Activated CD4-positive, CD25-positive, alpha-beta regulatory T cell treated with anti-CD3 and anti-CD28 coated beads, Interleukin-2, amount 50 U/mL, for 24 hours (primary cell): ENCODE data around the gene AMBN.

ENCODE experiments used
- ATAC-seq, 2 donors: fragments of 150-1000 bp; cut with Tn5 transposase; one replicate each; pipeline ENCODE4 v1.10.0; 2021; ENCODE audit warnings: mild to moderate bottlenecking in 1 of 2, moderate library complexity in 1 of 2

AMBN gene, protein sequence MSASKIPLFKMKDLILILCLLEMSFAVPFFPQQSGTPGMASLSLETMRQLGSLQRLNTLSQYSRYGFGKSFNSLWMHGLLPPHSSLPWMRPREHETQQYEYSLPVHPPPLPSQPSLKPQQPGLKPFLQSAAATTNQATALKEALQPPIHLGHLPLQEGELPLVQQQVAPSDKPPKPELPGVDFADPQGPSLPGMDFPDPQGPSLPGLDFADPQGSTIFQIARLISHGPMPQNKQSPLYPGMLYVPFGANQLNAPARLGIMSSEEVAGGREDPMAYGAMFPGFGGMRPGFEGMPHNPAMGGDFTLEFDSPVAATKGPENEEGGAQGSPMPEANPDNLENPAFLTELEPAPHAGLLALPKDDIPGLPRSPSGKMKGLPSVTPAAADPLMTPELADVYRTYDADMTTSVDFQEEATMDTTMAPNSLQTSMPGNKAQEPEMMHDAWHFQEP

DNA sequence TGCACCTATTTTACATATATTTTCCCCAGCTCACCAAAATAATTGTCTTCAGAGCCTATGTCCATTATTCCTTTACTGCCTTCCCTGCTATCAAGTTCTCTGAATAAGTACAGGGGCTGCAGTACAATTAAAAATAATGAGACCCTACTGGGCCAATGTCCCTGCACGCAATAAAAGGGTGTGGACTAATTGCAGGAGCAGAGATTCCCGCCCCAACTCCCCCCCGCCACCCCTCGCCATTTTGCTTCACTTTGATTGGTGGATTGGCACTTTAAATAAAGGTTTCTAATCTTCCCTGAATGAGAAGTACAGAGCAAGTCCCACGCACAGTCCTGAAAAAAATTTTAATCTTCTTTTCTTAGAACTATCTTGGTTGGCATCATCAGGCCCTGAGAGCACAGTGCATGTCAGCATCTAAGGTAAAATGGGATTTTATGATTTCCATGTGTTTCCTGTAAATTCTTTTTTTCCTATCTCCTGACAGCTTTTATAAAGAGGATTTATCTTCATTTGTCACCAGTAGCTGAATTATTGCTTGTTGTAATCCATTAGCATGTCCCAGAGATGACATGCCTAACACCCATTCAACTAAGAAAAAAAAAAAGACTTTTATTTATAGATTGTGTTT is at the start of gene AMBN:
AMBN (plus strand) TSS at position 302 of the 628 bp plus-strand sequence; CDS start at position 405, 103 bp downstream.
- no peak for ATAC-seq

DNA sequence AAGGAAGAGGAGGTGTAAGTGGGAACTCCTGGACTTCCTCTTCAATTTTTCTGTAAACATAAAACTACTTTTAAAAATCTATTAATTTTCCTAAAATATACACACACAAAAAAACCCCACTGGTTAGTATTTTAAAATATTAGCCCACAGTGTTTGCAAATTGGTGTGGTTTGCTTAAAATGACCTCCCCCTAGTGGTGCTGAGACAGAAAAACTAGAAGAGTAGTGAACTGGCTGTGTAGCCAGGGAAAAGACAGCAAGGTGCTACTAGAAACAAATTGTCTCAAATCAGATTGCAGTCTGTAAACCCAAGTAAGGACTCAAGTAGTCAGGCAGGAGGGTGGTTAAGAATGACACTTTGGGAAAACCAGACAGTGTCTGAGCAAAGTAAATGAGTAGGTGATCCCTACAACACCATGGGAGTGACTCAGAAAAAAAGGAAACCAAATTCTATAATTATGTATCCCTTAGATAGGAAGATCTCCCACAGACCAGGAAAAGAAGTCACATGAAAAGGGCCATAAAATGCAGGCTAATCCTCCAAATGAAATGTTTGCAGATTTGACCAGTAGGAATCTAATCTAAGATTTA is 47.7 kb upstream of the AMBN start:
- no peak for ATAC-seq

DNA sequence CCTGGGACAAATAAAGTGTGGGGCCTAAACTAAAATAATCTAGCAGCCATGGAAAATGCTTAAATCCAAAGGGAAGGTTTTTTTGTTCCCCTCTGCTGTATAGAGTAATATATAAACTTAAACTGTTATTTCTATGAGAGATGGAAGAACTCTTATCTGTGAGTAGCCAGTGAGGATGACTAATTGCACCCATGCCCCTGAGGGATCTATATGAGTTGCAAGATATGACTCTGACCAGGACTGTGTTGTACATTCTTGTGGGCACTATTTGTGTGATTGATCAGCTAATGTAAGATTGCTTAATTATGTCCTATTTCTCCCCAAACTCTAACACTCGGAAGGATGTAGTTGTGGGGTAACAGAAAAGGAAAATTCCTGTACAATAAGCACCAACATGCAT is 35.2 kb upstream of the AMBN start:
- no peak for ATAC-seq

DNA sequence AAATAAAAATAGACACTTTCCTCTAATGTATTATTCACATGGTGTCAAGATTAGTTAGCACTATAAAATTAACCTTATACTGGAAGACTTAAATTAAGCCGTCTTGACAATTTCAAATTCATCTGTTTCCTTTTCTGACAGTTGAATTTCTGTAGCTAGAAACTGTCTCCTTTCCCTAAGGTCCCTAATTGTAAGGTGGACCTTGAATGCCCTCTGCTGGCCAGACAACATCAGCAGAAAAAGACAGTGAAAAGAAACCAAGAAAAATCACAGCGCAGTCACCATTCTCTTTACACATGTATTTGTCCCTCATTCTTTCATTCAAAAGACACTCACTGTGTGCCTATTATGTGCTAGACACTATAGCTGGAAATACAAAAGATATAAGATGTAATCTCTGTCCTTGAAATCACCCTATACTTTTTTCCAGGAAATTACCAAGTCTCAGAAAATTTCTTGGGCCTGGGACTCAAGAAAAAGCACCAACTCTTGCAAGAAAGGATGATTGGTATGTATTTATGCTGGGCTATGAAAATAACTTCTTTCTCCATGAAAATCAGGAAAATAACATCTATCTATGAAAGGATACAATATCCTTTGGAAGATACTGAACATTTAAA is 32.7 kb upstream of the AMBN start:
- ATAC-seq, result no peak

DNA sequence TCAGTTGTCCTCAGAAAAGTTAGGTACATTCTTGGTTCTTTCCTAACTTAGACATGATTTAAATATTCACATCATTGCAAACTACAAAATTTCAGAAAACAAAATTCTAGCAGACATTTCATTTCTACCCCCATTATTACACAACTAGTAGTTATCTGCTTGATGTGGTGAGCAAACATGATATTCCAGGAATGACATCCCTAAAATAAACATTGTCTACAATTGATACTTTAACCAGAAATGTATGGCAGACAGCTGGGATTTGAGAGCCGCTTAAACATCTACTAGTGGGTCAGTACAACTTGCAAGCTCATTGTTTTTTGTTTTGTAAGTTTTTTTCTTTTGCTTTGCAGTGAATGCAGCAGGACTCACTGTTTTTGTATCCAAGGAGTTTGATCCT is 32.1 kb upstream of the AMBN start:
- no peak for ATAC-seq

DNA sequence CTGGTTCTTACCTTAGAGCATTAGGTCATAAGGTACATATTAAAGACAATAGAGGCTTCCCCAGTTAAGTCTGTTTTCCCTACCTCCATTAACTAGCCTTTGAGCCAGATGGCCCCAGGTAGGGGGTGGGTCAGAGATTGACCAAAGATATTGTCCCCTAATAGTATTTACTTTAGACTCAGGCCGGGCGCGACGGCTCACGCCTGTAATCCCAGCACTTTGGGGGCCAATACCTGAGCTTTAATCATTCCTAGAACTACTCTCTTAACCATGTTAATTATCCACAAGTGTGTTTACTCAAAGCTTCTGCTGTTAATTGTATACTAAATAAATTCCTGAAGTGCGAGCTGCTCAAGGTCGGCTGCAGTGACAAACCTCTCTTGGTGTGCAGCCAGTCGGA is 28.0 kb upstream of the AMBN start:
- no peak for ATAC-seq

DNA sequence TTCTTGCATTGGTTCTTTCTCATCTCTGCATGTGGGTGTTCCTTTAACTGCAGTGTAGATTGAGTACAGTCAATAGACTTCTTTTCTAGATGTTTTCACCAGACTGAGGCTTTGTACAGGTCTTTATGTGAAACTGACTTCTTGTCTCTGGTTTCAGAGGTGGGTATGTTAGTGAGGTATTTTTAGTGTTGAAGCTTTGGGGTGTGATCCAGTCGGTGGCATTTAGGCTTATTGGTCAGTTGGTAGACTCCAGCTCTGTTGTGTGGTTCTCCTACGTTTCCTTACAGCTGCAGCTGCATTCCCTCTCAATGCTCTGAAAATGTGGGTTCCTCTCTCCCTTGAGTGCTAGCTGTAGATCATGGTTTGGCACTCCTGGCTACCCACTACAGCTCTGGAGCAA is 21.3 kb upstream of the AMBN start:
- no peak for ATAC-seq

DNA sequence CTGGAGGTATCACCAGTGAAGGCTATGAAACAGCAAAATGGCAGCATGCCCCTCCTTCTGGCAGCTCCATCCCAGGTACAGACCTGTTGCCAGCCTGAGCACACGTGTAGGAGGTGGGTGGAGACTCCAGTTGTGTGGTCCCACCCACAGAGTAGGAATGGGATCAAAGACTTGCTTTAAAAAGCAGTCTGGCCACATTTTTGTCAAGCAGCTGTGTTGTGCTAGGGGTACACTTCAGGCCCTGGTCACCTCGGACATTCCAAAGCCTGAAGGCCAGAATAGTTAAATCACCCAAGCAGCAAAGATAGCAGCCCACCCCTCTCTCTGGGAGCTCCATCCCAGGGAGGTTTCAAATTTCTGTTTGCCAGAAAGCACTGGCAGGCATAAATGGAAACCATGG is 20.3 kb upstream of the AMBN start:
- ATAC-seq, result no peak

DNA sequence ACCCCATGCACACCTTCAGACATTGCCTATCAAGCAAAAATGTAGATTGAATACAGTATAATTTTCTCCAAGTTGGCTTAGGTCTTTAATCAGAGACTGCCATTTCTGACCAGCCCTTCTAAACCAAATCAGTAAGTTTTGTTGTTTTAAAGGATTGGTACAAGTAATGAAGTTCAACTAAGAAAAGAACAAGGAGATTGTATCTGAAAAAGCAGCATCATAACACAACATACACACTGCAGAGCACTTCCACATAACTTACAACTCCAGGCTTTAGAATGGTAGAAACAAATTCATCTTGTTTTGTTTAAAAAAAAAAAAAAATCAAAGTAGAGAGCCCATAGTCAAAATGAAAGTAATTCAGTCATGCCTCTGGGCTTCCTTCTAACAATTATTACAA is 16.1 kb upstream of the AMBN start:
- ATAC-seq, result no peak

DNA sequence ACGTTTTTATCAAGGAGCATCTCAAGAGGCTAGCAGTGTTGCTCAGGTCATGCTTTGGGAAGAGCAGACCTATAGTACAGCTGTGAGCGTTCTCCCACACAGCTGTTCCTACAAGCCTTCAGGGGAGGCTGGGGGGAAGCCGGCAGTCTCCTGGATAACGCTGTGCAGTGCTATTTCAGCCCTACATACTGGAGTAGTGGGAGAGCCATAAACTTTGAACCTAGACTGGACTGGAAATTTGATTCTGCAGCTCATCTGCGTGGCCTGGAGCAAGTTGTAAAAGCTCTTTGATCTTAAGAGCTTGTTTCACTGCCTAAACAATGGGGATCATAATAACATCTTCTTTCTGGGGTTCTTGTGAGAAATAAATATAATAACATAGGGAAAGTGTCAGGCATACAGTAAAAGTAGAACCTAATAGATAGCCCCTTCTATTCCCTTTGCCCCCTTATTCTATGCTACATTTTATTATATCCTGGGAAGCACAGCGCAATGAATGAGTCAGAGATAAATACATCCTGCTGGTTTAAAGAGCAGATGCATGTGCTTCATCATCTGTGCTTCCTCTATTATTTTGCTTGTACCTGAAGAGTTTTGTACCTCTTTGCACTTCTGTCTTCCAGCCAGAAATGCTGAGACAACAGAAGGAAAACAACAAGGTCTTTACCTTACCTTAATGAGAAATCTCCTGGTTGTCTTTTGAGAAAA is 14.7 kb upstream of the AMBN start:
- ATAC-seq, result no peak

DNA sequence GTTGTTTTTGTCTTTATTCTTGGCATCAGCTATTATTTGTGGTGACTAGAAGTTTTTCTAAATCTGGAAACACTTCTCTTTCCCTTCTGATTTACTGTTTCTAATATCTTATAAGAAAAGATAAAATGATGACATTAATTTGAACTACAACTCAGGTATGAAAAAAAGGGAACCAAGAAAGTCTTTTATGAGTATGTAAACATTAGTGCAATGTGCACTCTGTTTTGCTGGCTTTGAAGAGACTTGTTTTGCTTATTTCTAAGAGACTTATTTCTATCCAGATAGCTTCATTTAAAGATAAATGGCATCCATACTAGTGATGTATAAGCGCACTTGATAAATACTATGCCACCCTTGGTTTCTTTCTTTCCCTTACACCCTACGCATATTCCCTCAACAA is 10.1 kb upstream of the AMBN start:
- no peak for ATAC-seq

DNA sequence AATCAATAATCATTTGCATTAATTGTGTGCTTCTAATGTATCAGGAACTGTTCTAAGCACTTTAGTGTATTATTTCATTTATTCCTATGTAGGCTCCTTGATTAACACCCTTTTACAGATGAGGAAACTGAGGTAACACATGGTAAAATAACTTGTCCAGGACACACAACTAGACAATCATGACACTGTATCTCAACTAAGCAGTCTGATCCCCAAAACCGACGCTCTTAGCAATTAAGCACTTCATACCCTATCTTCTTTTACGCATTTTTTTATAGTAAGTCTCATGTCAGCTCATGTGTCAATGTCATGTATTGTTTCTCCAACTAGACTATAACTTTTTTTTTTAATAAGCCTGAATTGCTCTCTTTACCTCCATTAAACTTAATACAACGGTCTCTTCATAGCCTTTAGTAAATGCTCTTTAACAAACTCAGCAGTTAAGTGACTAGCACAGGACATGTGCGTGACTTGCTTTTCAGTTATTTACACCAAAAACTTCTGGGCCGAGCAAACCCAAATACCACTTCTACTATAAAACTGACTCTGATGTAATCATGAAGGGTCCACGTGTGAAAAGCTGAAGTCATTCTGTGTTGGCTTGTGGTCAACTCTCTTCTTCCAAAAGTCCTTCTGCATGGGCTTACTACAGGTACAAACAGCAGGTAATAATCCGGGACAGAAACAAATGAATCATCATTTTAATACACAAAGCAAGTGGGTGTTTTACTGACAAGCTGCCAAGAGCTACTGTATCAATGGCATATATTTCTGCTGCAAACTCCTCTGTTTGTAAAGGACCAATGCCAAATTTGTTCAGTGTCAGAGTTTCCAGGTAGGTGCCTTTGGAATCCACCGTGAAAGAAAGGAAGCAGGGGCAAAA is 7.9 kb upstream of the AMBN start:
- no peak for ATAC-seq

DNA sequence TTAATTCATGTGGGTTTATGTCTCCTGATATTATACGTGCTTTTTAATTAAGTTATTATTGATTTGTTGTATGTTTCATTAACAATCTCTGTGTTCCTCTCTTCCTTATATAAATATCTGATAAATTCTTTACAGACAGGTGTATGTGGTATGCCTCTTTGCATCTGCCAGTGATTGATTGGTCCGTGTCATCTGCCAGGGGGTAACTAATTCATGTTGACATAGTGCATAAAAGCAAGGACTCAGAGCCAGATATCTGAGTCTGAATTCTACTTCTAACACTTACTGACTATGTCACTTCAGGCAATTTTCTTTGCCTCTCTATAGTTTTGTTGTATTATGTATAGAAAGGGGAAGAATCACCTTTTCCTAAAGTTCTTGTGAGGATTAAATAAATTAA is 5.2 kb upstream of the AMBN start:
- no peak for ATAC-seq

DNA sequence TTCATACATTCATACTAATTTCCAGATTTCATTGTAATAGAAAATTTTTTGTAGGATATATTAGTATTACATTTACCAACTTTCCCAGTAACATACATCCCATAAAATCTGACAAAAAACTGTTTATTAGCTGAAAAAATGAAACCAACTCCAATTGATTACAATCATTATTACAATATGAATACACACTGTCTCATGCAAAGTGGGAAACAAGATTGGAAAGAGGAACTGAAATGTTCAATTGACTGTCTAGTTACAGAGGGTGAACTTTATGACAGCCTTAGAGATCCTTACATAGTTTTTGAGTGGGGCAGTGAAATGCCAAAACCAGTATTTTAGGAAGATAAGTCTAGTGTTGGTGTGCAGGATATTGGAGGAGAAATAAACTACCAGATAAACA is 2.3 kb upstream of the AMBN start:
- ATAC-seq, result no peak

DNA sequence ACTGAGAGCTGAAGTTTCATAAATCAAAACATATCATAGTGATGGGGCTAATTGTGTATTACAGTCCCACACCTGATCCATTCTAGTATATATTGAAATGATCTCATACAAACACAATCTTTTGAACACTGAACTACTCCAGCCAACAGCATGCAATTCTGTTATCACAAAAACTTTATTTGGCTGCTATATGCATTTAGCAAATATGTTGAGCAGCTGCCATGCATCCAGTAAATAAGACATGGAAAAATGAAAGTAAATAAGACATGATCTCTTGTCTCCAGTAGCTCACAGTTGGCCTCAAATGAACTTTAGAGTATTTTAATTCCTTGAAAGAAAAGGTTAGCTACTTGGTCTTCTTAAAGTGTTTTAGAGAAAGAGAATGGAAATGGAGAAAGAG is 2.1 kb downstream of the AMBN start:
- no peak for ATAC-seq

DNA sequence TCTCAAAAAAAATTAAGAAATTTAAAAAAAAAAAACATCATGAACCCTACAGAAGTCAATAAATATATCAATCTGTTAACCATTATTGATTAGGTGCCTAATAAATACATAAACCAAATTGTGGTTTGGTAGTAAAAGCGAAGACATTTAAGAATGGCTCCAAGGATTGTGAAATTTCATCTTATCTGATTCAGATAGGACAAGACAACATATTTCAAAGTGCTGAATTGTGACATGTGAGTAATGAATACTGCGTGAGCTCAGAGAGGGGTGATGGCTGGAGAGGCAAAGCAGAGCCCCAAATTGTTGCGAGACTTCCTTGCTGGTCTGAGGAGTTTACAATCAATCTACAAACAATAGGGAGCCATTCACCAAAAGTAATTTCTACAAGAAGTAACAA is 8.2 kb downstream of the AMBN start:
- no peak for ATAC-seq

DNA sequence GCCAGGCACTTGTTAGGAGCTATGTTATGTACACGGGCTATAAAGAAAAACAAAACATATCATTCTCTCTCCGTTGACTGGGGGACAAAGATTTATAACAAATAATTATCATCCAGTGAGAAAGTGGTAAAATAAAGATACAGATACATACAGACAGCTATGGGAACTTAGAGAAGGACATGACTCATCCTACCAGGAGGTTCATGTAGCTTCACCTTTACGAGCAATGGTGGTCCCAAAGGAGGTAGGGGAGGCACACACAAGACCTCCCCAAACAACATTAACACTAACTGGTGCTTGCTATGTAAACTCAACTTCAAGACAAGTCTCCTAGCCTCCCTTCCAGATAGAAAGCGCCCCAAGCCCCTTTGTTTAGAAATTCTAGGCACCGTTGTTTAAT is 8.9 kb downstream of the AMBN start:
- no peak for ATAC-seq

DNA sequence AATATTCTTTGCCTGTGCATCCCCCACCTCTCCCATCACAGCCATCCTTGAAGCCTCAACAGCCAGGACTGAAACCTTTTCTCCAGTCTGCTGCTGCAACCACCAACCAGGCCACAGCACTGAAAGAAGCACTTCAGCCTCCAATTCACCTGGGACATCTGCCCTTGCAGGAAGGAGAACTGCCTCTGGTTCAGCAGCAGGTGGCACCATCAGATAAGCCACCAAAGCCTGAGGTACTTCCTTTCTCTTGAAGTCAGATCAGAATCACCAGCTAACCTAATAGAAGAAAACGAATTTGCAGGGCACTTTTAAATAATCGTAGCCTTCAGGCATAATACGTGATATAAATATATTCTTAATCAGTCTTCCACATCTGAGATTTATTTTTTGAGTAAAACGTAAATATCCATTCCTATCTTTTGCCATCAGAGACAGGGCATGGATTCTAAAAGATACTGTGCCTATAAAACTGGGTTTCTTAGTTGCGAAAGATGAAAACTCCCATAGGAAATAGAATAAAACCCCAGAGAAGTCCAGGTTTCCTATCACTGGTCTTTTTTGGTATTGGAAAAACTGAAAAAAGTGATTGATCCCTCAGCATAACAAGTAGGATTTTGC is 9.5 kb downstream of the AMBN start:
- ATAC-seq, result peak; percentile 49 to 63

DNA sequence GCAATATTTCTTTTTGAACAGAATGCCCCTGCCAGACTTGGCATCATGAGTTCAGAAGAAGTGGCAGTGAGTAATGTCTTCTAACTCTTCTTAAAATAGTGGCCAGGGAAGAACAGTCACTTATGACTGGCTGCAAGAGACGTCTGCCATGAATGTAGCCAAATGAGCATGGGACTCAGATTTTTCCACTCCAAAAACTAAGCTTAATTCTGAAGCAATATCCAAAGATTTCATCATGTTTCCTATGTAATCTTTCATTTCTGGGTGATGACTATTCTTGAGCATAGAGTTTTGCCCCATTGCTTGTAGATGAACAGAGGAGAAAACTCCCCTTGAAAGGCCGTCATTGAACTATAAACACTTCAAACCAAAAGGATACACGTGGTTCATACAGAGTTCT is 11.8 kb downstream of the AMBN start:
- no peak for ATAC-seq

DNA sequence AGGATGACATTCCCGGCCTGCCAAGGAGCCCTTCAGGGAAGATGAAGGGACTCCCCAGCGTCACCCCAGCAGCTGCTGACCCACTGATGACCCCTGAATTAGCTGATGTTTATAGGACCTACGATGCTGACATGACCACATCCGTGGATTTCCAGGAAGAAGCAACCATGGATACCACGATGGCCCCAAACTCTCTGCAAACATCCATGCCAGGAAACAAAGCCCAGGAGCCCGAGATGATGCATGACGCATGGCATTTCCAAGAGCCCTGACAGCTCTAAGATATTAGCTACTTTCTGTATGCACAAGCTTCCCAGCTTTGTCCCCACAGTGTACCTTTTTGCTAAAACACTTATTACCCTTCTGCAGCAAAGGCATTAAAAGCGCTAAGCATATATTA is 14.4 kb downstream of the AMBN start:
- no peak for ATAC-seq

DNA sequence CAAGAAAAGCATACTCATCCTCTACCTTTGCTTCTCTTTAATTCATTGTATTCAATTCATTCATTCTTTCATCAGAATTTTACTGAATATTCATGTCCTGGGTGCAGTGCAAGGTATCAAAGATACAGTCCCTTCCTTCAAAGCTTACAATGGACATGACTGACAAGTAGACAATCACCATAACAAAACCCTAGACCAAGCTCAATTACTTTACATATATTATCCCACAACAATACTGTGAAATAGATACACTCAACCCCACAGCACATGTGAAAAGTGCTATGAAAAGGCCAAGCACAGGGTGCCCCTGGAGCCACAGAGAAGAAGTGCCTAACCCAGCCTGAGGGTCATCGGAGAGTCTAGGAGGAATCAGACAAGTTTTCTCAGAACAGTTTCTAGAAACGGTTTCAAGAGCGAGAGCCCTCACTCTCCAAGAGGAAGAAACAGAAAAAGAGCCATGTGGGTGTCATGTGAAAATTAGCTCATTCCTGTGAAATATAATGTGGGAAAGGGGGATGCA is 15.3 kb downstream of the AMBN start:
- no peak for ATAC-seq
